ENCODE data around the gene CTNNA2.

The CTNNA2 gene

DNA sequence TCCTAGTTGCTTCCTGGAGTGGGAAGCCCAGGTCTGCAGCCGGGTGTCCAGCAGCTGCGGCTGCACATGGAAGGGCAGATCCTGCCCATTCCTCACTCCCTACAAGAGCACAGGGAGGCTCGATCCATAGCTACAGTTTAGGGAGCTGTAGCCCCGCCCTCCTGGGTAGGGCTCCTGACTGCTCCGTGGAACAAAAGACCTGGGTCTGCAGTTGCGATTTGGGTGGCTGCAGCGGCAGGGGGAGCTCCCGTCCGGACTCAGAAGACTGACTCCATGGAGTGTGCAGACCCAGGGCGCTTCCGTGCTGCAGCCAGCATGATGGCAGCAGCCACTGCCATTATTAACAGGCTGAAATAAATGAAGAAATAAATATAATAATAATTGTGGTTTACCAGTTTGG, 157.3 kb downstream of the CTNNA2 start:
- no peak for DNase-seq
- in situ Hi-C loops (cut with MboI; ENCODE audit: low pct_unique_long_range_greater_than_20kb, low sequenced_read_pairs): no loop called here

DNA sequence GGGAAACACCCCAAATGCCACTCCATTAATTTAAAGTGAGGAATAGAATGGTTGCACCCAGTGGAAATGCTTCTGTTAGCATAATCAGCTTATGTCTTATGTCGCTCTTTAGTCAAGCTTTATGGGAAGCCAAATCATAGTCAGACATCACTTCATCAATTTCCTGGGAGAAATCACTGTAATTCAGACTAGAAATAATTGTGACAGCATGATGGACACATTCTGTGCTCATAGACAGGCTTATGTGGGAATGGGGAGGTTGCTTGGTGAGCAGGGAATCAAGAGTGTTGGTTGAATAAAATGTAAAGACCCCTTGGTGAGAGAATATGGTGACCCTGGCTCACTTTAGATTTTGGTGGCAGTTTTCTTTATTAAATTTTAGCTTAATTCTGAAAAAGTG, 174.0 kb downstream of the CTNNA2 start:
- in situ Hi-C loops (cut with MboI; ENCODE audit: low pct_unique_long_range_greater_than_20kb, low sequenced_read_pairs): no loop called here
- no peak for DNase-seq

DNA sequence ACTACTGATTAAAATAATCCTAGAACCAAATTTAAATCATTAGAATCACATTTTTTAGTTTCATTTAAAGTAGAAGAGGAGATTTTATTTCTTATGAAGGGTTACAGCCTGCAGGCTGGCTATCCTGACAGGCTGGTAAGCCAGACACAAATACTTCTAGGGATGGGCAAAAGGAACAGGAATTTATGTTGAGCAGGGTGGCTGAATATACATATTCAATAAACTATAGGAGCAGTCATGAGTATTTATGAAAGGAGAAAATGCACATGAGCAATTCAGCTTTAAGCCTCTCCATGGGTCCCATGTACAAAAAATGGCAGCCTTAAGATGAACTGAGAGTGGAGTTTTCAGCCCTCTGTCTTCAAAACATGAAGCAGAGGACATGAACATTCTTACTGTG, 182.4 kb downstream of the CTNNA2 start:
- DNase-seq: no peak
- in situ Hi-C loops (cut with MboI; ENCODE audit: low pct_unique_long_range_greater_than_20kb, low sequenced_read_pairs): no loop called here

DNA sequence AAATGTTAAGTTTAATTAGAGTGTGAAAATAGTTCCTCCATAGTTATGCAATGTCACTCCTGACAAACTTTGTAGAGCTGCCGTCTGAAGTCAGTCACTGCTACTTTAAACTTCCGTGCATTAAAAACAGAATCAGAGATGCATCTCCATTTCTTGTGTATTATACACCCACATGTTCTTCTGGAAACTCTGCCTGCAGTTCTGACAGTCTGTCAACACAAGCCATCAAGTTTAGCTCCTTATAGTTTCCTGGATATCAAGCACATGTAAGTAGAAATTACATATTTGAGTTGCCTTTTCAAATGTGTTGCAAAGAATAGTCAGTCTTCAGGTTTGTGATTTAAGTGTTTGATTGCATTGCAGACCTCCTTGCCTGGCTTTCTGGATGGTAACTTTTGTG, 184.3 kb downstream of the CTNNA2 start:
- in situ Hi-C loops (cut with MboI; ENCODE audit: low pct_unique_long_range_greater_than_20kb, low sequenced_read_pairs): no loop called here
- no peak for DNase-seq

DNA sequence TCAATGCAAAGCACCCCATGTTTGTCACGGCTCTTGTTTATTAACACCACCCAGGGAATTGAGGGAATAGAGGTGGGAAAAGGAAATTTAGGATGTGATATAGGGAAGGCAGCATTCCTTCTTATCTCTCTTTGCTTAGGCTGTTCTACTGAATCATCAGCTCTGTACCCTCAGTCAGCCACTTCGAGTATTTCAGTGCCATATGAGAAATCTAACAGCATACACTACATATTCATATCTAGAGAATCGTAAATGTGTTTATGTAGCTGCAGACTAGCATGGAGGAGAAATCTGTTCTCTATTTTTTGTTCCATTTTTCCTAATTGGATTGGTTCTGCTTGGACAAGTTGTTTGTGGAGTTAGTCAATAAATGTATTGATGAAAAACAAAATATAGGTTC, 187.8 kb downstream of the CTNNA2 start:
- in situ Hi-C loops (cut with MboI; ENCODE audit: low pct_unique_long_range_greater_than_20kb, low sequenced_read_pairs): no loop called here
- DNase-seq: no peak

DNA sequence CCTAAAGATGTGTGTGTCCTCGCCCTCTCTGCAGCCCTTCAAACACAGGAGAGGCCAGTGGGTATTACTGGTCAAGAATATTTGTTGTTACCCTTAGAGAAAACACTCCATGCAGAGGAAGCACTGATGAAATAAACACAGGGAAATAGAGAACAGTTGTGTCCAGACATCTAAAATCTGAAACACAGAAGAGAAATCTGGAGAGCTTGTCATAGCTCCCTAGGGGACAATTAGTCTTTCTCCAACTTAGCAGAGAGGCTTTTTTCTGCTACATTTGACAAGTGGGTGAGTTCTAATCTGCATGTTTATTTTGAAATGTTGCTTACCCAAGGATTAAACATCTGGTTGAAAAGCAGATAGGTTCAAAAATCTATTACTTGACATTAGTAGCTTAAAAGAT, 190.1 kb downstream of the CTNNA2 start:
- in situ Hi-C loops (cut with MboI; ENCODE audit: low pct_unique_long_range_greater_than_20kb, low sequenced_read_pairs): no loop called here
- no peak for DNase-seq

DNA sequence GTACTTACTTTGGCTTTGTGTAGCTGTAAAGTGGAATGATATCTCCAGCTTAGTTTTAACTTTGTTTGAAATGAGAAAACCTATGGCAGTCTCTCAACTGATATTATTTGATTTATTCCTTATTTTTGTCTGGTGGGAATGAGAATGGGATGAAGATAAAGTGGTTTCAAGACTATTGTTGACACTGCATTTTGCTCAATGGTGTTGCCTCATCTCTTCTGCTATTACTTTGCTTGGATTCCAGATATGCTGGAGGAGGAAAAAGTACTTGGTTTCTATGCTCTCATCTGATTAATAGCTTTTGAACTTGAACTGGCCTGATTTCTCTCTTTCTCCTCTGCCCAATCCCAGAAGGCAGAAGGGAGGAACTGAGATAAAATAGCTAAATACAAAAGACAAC, 198.2 kb downstream of the CTNNA2 start:
- in situ Hi-C loops (cut with MboI; ENCODE audit: low pct_unique_long_range_greater_than_20kb, low sequenced_read_pairs): no loop called here
- no peak for DNase-seq

DNA sequence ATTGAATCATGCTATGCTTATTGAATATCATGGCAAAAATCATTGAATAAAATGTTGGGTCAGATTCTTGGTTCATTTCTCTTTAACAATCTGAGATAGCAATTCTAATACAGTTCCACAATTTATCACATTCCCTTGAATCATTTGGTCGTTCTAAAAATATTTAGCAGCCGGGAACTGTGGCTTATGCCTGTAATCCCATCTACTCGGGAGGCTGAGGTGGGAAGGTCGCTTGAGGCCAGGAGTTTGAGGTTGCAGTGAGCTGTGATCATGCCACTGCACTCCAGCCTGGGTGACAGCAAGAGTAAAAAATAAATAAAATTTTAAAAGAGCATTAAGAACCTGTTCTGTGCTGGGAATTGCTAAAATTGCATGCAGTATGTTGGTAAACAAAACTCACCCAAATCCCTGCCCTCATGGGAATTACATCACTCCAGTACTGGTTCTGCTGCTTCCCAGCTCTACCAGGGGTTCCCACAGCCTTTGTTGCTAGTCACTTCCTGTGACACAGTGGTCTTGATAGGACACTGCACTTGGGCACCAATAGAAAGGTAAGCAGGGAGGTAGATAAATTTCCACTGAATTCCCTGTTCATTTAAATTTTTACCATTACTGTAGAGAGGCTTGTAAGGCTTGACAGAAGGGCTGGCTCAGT, 200.4 kb downstream of the CTNNA2 start:
- in situ Hi-C loops (cut with MboI; ENCODE audit: low pct_unique_long_range_greater_than_20kb, low sequenced_read_pairs): no loop called here
- DNase-seq: no peak

DNA sequence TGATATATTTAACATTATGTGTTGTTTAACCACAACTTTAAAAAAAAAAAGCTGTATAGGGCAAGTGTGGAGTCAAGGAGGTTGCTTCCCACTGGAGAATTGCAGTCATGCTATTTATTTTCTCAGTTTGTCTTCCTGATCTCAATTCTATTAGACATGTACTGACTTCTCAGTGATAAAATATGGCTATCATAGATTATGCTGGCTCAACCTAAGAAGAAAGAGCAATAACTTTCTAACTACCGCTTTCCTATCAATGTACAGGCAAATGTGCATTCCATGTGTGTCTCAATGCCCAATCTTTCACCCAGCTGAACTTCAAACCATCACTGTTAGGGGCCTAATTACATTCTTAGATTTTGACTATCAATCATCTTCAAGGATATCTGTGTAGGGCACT, 201.4 kb downstream of the CTNNA2 start:
- no peak for DNase-seq
- in situ Hi-C loops (cut with MboI; ENCODE audit: low pct_unique_long_range_greater_than_20kb, low sequenced_read_pairs): no loop called here

DNA sequence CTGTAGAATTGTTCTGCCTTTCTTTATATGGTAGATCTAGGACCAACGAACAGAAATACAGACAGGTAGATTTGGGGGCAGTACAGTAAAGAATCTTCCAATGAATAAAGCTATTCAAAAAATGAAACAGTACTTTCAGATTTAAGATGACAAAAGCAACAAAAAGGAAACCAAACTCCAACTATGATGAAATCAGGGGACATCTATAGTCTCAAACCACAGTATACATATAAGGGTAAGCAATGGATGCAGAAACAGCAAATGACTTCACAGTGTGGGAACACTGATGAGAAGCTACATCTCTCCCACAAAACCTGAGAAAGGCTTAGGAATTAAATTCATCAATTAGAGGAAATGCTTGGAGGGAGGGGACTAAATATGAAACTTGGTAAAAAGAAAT, 202.5 kb downstream of the CTNNA2 start:
- no peak for DNase-seq
- in situ Hi-C loops (cut with MboI; ENCODE audit: low pct_unique_long_range_greater_than_20kb, low sequenced_read_pairs): no loop called here

DNA sequence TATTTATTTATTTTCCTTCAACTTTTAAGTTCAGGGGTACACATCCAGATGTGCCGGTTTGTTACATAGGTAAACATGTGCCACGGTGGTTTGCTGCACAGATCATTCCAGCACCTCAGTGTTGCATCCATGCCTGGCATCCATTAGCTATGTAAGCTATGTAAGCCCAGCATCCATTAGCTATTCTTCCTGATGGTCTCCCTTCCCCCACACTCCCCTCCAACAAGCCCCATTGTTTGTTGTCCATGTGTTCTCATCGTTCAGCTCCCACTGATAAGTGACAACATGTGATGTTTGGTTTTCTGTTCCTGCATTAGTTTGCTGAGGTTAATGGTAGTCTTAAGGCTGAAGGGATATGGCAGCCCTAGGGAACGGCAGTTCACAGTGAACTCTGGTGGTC, 203.4 kb downstream of the CTNNA2 start:
- DNase-seq: no peak
- in situ Hi-C loops (cut with MboI; ENCODE audit: low pct_unique_long_range_greater_than_20kb, low sequenced_read_pairs): no loop called here

DNA sequence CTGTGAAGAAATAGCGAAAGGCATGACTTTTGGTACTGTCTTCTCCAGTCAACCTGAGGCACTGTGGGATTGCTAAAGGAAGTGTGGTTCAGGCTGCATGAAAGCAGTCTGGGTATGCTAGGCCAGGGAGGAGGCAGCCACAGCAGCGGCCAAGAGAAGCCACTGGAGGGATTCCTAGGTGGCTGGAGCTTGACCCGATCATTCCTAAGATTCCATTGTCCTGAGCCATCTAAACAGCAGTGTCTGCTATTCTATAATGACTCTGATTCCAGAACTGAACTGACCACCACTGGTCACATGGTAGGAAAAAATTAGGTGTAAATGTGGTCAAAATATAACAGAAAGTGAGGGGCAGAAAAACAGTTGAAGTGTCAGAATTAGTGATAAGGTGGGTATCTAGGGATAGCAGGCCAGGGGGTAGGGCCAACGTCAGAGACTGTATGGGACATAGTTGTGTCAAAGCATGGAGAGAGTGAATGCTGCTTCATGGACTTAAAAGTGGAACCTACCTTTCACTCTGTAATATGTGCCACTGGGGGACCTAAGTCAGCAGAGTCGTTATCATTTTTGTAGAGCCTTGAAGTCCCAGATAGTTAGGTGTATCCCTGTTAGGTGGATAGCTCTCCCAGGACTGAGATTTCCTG, 204.6 kb downstream of the CTNNA2 start:
- in situ Hi-C loops (cut with MboI; ENCODE audit: low pct_unique_long_range_greater_than_20kb, low sequenced_read_pairs): no loop called here
- DNase-seq: no peak

DNA sequence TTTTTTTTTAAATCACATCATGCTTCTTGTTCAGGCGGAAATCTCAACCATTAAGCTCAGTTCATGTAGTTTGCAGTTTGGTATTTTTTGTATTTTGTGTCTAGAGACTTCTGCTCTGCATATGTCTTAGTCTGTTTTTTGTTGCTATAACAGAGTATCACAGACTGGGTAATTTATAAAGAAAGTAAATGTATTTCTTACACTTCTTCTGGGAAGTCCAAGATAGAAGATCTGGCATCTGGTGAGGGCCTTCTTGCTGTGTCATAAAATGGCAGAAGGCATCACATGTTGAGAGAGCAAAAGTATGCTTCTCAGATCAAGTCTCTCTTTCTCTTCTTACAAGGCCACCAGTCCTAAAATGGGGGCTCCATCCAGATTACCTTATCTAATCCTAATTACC, 208.2 kb downstream of the CTNNA2 start:
- DNase-seq: no peak
- in situ Hi-C loops (cut with MboI; ENCODE audit: low pct_unique_long_range_greater_than_20kb, low sequenced_read_pairs): no loop called here

DNA sequence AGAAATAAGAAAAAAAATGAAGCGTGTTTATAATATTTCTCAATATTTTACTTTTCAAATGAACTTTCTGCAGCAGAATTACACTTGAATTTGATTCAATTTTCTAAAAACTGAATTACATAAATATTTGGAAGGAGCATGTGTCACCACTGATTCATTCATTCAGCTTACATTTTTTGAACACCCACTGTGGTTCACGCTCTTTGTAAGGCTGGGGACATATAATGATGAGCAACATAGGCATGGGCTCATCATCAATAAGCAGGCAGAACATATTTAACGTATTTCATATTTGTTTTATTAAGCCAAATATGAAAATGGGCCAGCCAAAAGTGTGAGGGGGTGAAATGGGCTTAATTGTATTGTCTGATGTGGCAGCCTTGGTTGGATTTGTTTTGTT, 209.1 kb downstream of the CTNNA2 start:
- DNase-seq: no peak
- in situ Hi-C loops (cut with MboI; ENCODE audit: low pct_unique_long_range_greater_than_20kb, low sequenced_read_pairs): no loop called here

DNA sequence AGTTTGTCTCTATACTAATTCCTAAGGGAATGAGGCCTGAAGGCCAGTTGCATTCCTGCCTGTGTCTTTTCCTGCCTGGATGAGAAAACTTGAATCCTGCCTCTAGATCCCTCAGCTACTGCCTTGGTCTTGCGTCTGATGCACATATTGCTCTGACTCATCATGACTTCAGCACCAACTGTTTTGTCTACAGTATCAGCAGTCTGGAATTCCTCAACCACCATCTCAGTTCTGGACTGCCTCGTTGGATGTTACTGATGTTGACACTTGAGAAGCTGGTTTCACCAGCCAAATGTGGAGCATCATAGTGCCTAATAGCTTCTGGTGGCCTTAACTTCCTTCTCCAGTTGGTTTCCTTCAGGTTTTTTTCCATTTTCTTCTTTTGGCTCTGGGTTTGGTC, 211.0 kb downstream of the CTNNA2 start:
- no peak for DNase-seq
- in situ Hi-C loops (cut with MboI; ENCODE audit: low pct_unique_long_range_greater_than_20kb, low sequenced_read_pairs): no loop called here

DNA sequence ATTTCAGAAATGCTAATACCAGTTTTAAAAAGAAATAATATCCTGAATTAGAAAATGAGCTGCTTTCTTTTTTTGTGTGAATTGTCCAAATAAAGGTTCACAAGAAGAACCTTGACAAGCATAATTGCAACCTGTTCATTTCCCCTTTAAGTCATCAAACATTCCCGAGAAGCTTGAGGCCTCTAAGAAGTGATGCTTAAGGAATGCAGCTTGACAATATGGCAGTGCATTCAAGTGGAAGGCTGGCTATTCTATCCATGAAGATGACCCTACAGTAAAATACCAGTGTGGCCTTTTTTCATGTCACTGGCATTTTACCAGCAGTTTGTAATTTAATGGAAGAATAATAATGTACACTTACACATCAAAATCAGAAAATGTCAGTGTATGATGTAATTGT, 216.7 kb downstream of the CTNNA2 start:
- DNase-seq: no peak
- in situ Hi-C loops (cut with MboI; ENCODE audit: low pct_unique_long_range_greater_than_20kb, low sequenced_read_pairs): no loop called here

DNA sequence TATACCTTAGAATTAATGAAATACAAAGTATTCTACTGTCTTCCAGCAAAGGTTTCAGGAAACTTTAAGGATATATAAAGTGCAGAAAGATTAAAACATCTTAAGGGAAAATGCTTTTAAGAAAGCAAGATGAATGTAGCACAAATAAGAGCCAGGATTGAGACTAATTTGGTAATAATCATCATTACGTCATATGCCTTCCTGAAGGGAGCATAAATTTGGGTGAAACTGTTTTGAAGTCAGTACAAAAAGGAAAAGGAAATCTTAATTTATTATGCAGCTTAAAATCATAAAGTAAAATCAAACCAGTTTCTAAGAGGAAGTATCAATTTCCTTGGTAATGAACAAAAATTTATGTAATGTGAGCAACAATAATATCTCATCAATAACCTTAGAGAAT, 221.7 kb downstream of the CTNNA2 start:
- no peak for DNase-seq
- in situ Hi-C loops (cut with MboI; ENCODE audit: low pct_unique_long_range_greater_than_20kb, low sequenced_read_pairs): no loop called here

DNA sequence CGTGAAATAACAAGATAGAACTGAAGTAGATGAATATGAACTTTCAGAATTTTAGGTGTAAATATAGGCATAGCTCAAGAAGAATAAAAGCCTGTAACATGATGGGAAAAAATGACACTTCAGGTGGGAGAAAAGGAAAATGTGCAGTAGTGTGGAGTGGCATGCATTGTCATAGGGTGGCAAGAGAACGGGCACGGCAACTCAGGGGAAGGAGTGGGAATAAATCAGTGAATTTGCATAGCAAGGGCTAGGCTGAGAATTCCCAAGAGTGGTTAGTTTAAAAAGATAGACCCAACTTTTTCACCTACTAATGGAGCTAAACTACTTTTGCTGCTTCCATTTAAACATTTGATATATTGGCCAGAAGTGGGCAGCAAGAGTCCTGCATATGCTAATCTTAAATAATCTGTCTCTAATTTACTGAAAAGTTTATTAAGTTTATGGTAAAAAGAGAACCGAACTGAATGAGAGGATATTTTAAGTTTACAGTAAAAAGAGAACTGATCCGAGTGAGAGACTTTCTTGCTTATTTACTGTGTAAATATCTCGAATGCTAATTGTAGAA, 228.1 kb downstream of the CTNNA2 start:
- DNase-seq: no peak
- in situ Hi-C loops (cut with MboI; ENCODE audit: low pct_unique_long_range_greater_than_20kb, low sequenced_read_pairs): no loop called here

DNA sequence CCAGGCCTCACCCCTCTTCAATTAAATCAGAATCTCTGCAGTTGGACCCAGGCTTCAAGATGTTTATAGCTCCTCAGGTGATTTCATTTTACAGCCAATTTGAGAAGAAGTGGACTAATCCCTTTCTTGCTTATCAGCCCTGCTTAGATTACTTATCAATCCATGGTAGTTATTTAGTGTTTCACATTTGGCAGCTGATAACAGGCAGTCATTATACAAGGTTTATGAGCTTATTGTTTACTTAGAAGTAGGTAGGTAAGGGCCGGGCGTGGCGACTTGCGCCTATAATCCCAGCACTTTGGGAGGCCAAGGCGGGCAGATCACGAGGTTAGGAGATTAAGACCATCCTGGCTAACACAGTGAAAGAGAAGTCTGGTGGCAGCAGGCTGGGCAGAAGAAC, 237.5 kb downstream of the CTNNA2 start:
- DNase-seq: no peak
- in situ Hi-C loops (cut with MboI; ENCODE audit: low pct_unique_long_range_greater_than_20kb, low sequenced_read_pairs): no loop called here

DNA sequence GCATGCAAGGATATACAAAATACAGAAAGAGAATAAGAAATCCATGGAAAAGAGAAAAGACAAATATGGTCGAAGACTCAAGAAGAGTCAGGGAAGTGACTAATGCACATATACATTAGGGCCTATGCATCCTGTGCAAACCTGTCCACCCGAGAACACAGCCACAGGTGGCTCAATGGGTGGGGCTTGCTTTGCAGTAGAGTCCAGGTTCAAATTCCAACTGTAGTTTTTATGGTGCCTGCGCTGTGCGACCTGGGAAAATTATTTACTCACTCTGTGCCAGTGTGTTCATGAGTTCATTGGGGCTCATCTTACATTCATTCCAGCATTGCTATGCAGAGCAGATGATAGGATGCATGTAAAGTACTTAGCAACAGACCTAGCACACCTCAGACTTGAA, 244.7 kb downstream of the CTNNA2 start:
- no peak for DNase-seq
- in situ Hi-C loops (cut with MboI; ENCODE audit: low pct_unique_long_range_greater_than_20kb, low sequenced_read_pairs): no loop called here

DNA sequence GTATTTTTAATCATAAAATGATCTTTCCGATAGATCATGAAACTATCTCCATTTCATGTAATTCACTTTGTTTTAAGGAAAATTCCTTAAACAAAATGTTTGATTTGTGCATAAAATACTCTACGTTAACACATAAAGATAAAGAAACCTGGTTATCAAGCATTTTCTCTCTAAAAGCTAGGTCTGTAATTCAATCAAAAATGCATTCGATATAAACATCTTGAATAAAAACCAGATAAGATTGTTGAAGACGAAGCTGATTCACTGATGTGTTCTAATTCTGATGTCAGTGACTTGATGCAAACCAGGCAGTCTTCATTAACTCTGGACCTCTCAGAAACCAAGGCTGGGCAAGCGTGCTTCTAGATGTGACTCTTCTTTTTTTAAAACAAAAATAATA, 245.2 kb downstream of the CTNNA2 start:
- no peak for DNase-seq
- in situ Hi-C loops (cut with MboI; ENCODE audit: low pct_unique_long_range_greater_than_20kb, low sequenced_read_pairs): no loop called here
